Measurements from ENCODE around the gene CYBB. TPM values are rescaled to one million over a fixed set of nuclear protein-coding genes. Genes with fewer than 3 reads are reported as not detected.

CYBB gene
- total RNA-seq, 4 donors from 2014 or later, result 4.0 to 40.3 (median 19.6) TPM

GRCh38 chrX:37862851-37863250 lies 83.0 kb downstream of the CYBB start:
- no peaks in the 10 kb centered on the region for H3K9me3 ChIP-seq
- no peak for ATAC-seq
- H3K36me3 ChIP-seq, result no peaks in the 10 kb centered on the region
- no peak overlapping the region for H3K4me3 ChIP-seq
- no peak overlapping the region for H3K27ac ChIP-seq
- TF ChIP-seq POLR2AphosphoS5 (IDR thresholded peaks at IDR 0.05), result no peak
- no peak for TF ChIP-seq CTCF (IDR thresholded peaks at IDR 0.05)
- TF ChIP-seq POLR2A (IDR thresholded peaks at IDR 0.05), result no peak
- no peak for TF ChIP-seq EP300 (IDR thresholded peaks at IDR 0.05)
- no peaks in the 10 kb centered on the region for H3K27me3 ChIP-seq
- no peaks in the 10 kb centered on the region for H3K4me1 ChIP-seq

Other genes starting within 250 kb of the CYBB start
- gene LANCL3, start 208.4 kb upstream of the CYBB start, total RNA-seq, result 1 to 10 TPM; 2.3 to 3.7 (median 2.7) TPM
- 10 to 100 TPM in 3 of 4 donors, 1 to 10 TPM in 1; 9.2 to 20.5 (median 13.9) TPM for gene XK, start 94.3 kb upstream of the CYBB start, total RNA-seq
- 10 to 100 TPM; 39.8 to 71.2 (median 61.1) TPM for gene DYNLT3, start 67.5 kb downstream of the CYBB start, total RNA-seq
- 1 to 10 TPM in 1 of 4 donors, under 1 TPM in 2, not detected in 1; 0.08 to 1.3 (median 0.13) TPM for gene SYTL5, start 226.5 kb downstream of the CYBB start, total RNA-seq